ENCODE data around the gene ADCYAP1. TPM values are rescaled to one million over a fixed set of nuclear protein-coding genes. Genes with fewer than 3 reads are reported as not detected.

ADCYAP1 gene
- total RNA-seq (2022; extraction: Qiagen RNA extraction; ENCODE audit: low read depth), result not detected in 5 replicates

GRCh38 chr18:904218-905090, at the start of gene ADCYAP1:
Gene ADCYAP1, plus strand, starts transcription at chr18:904871. Its CDS starts 516 bp downstream, at chr18:905387.

Other genes with a start within 250 kb of the ADCYAP1 start
- gene TYMS, start 247.2 kb upstream of the ADCYAP1 start, total RNA-seq (2022; extraction: Qiagen RNA extraction; ENCODE audit: low read depth), result 170 to 181 TPM (median 172 TPM) in 5 replicates
- 19.6 to 28.5 TPM (median 25.5 TPM) in 5 replicates for gene ENOSF1, start 192.2 kb upstream of the ADCYAP1 start, total RNA-seq (2022; extraction: Qiagen RNA extraction; ENCODE audit: low read depth)
- 19.3 to 31.0 TPM (median 21.9 TPM) in 5 replicates for gene YES1, start 92.6 kb upstream of the ADCYAP1 start, total RNA-seq (2022; extraction: Qiagen RNA extraction; ENCODE audit: low read depth)